ENCODE results near the gene KCNJ10.
A peak's percentile ranks its signal among the peaks of the same experiment; 100 is the strongest.

Gene KCNJ10

GRCh38 chr1:160098852-160099561 is 29.0 kb upstream of the KCNJ10 start:
- Histone ChIP-seq H3K9me3 (ENCODE audit: insufficient read depth, low read length) (no peaks in the 10 kb centered on the region), H3K4me2 (ENCODE audit: low read length) (peak overlapping the region; percentile 96), H2AFZ (ENCODE audit: low read depth, low read length) (peak overlapping the region; percentile 95), H3K4me1 (ENCODE audit: low read length) (peaks cover 39% of the 10 kb centered on the region), H3K9ac (ENCODE audit: low read length) (peak overlapping the region; percentile 72), H3K4me3 (ENCODE audit: low read length) (peak overlapping the region; percentile 81), H3K79me2 (ENCODE audit: low read length) (peaks cover 9% of the 10 kb centered on the region; the same call in 1 of the 2 replicates), H4K20me1 (ENCODE audit: insufficient read depth, low read length) (no peaks in the 10 kb centered on the region), H3K27ac (ENCODE audit: low read length) (0 out of 2 replicates have a peak overlapping the region, but pooled peaks have one; percentile 6), H3K36me3 (replicated peaks; ENCODE audit: low read depth, low read length) (no peaks in the 10 kb centered on the region), H3K27me3 (ENCODE audit: low read depth, low read length) (no peaks in the 10 kb centered on the region)
- TF ChIP-seq EZH2phosphoT487 (IDR thresholded peaks at IDR 0.05; ENCODE audit: low read depth) (no peak), CTCF (IDR thresholded peaks at IDR 0.05; ENCODE audit: low read depth, low read length) (no peak)

- Histone ChIP-seq H3K9me3 (ENCODE audit: insufficient read depth, low read length) (no peaks in the 10 kb centered on the region), H3K27ac (ENCODE audit: low read length) (peak within 1 kb of the TSS; percentile 43), H3K27me3 (ENCODE audit: low read depth, low read length) (no peaks in the 10 kb centered on the region), H3K36me3 (replicated peaks; ENCODE audit: low read depth, low read length) (no peaks in the 10 kb centered on the region), H3K4me3 (ENCODE audit: low read length) (peak within 1 kb of the TSS; percentile 91), H3K79me2 (ENCODE audit: low read length) (peaks cover 9% of the 10 kb centered on the region; the same call in 1 of the 2 replicates), H2AFZ (ENCODE audit: low read depth, low read length) (peak within 1 kb of the TSS; percentile 95), H3K4me2 (ENCODE audit: low read length) (peak within 1 kb of the TSS; percentile 96), H3K4me1 (ENCODE audit: low read length) (peaks cover 37% of the 10 kb centered on the region), H4K20me1 (ENCODE audit: insufficient read depth, low read length) (no peaks in the 10 kb centered on the region), H3K9ac (ENCODE audit: low read length) (peak within 1 kb of the TSS; percentile 75)
- TF ChIP-seq EZH2phosphoT487 (IDR thresholded peaks at IDR 0.05; ENCODE audit: low read depth) (no peak), CTCF (IDR thresholded peaks at IDR 0.05; ENCODE audit: low read depth, low read length) (no peak)
These were observed 28.2 kb upstream of the KCNJ10 start, which contains the start of gene IGSF8 for GRCh38 chr1:160097911-160098851. IGSF8 (minus strand) TSS chr1:160098619; CDS start chr1:160098472, 147 bp downstream.

- H3K27me3 ChIP-seq (ENCODE audit: low read depth, low read length) = no peaks in the 10 kb centered on the region
- peaks cover 32% of the 10 kb centered on the region for H3K4me1 ChIP-seq (ENCODE audit: low read length)
- H3K79me2 ChIP-seq (ENCODE audit: low read length) = peaks cover 9% of the 10 kb centered on the region; the same call in 1 of the 2 replicates
- H3K4me3 ChIP-seq (ENCODE audit: low read length) = peak overlapping the region; percentile 91
- H3K36me3 ChIP-seq (replicated peaks; ENCODE audit: low read depth, low read length) = no peaks in the 10 kb centered on the region
- H2AFZ ChIP-seq (ENCODE audit: low read depth, low read length) = no peak overlapping the region
- H4K20me1 ChIP-seq (ENCODE audit: insufficient read depth, low read length) = no peaks in the 10 kb centered on the region
- H3K9ac ChIP-seq (ENCODE audit: low read length) = peak overlapping the region; percentile 75
- H3K4me2 ChIP-seq (ENCODE audit: low read length) = peak overlapping the region; percentile 88
- TF ChIP-seq CTCF (IDR thresholded peaks at IDR 0.05; ENCODE audit: low read depth, low read length) = no peak
- no peak for TF ChIP-seq EZH2phosphoT487 (IDR thresholded peaks at IDR 0.05; ENCODE audit: low read depth)
- no peak overlapping the region for H3K27ac ChIP-seq (ENCODE audit: low read length)
- no peaks in the 10 kb centered on the region for H3K9me3 ChIP-seq (ENCODE audit: insufficient read depth, low read length)
These were observed 27.4 kb upstream of the KCNJ10 start for GRCh38 chr1:160097151-160097910.

Data from OCI-LY3 (cell line).